Upper lobe of left lung (tissue), 6 donors: Measurements from ENCODE around the gene BOLA3. TPM values are rescaled to one million over a fixed set of nuclear protein-coding genes. Genes with fewer than 3 reads are reported as not detected.

ENCODE experiments used
- ATAC-seq, 2 donors: fragments of 200-7000 bp; cut with Tn5 transposase; one replicate each; pipeline ENCODE4 v1.9.1; 2022; ENCODE audit warnings: mild to moderate bottlenecking in 2 of 2, moderate library complexity in 2 of 2; ENCODE audit not compliant: low FRiP score in 2 of 2
- DNase-seq, 2 donors: peaks; one replicate each; pipeline ENCODE4 v3.0.0-alpha.2; 2019 to 2020
- H3K27ac ChIP-seq, 4 donors: fragments of 200-600 bp; sonication (generic); one replicate each; pipeline ENCODE4 v1.5.1; 2016 to 2019
- H3K27me3 ChIP-seq, 4 donors: fragments of 200-600 bp; sonication (generic); one replicate each; pipeline ENCODE4 v1.5.1; 2017 to 2019
- H3K36me3 ChIP-seq, 4 donors: fragments of 200-600 bp; sonication (generic); one replicate each; pipeline ENCODE4 v1.5.1; 2016 to 2019
- H3K4me1 ChIP-seq, 4 donors: fragments of 200-600 bp; sonication (generic); one replicate each; pipeline ENCODE4 v1.5.1; 2018 to 2019
- H3K4me3 ChIP-seq, 4 donors: fragments of 200-600 bp; sonication (generic); one replicate each; pipeline ENCODE4 v1.5.1; 2017 to 2019; ENCODE audit warnings: mild to moderate bottlenecking in 2 of 4, moderate library complexity in 1 of 4
- H3K9me3 ChIP-seq, 4 donors: fragments of 200-600 bp; sonication (generic); one replicate each; pipeline ENCODE4 v1.5.1; 2018 to 2019
- CTCF ChIP-seq, 6 experiments: fragments of 450-650 bp in 4 of 6; fragments of 200-600 bp in 2 of 6; sonication (generic) in 2 of 6; IDR thresholded peaks; one replicate each; pipeline ENCODE4 v1.5.1; 2016 to 2019; ENCODE audit warnings: antibody characterized with exemption in 6 of 6
- EP300 ChIP-seq, 4 donors: sonication (generic); formaldehyde crosslinking; IDR thresholded peaks; one replicate each; pipeline ENCODE4 v1.5.1; 2017; ENCODE audit warnings: antibody characterized with exemption in 4 of 4, control low read depth in 2 of 4
- POLR2A ChIP-seq, 4 donors: fragments of 450-650 bp; IDR thresholded peaks; one replicate each; pipeline ENCODE4 v1.5.1; 2016 to 2017; ENCODE audit warnings: antibody characterized with exemption in 4 of 4, mild to moderate bottlenecking in 2 of 4
- POLR2AphosphoS5 ChIP-seq, 2 donors: sonication (generic); formaldehyde crosslinking; IDR thresholded peaks; one replicate each; pipeline ENCODE4 v1.5.1; 2017; ENCODE audit warnings: antibody characterized with exemption in 2 of 2
- WGBS, 2 donors: methylation state at CpG; one replicate each; pipeline ENCODE4 v1.1.5; 2017 to 2018; 5-methylcytosine and 5-hydroxymethylcytosine counted together
- total RNA-seq, 6 donors: library from RNA; depleted of rRNA in 4 of 6; stranded (reverse); fragments of >200 nt in 4 of 6; gene quantifications; one replicate each; pipeline versions ENCODE4 v1.1.0 to v1.2.1, GENCODE V29; 2016 to 2021
- donor health status: DM: no; HTN: no; CAD: no; lungs with moderate emphysema.
- donor health status: DM: no; HTN: yes; CAD: no; lungs with severe emphysema.

BOLA3 gene
- total RNA-seq, 6 donors from 2014 or later, result 19.2 to 37.7 (median 24.3) TPM

- Histone ChIP-seq H3K4me3 (no peak overlapping the region), H3K36me3 (peaks cover 14 to 71% (median 62%) of the 10 kb centered on the region in 4 donors), H3K4me1 (peaks cover 3 to 21% (median 7%) of the 10 kb centered on the region in 4 donors), H3K27ac (no peak overlapping the region), H3K27me3 (no peaks in the 10 kb centered on the region), H3K9me3 (no peaks in the 10 kb centered on the region)
- TF ChIP-seq EP300 (IDR thresholded peaks at IDR 0.05) (no peak), CTCF (IDR thresholded peaks at IDR 0.05) (no peak), POLR2AphosphoS5 (IDR thresholded peaks at IDR 0.05) (no peak), POLR2A (IDR thresholded peaks at IDR 0.05) (no peak)
- DNase-seq (no peak), ATAC-seq (no peak)
- WGBS, 2 donors, result 94 to 98% methylated on average over 6 of the region's 6 CpGs
Observed at GRCh38 chr2:74097574-74097973, 50.1 kb downstream of the BOLA3 start.

GRCh38 chr2:74096052-74096451 lies 51.7 kb downstream of the BOLA3 start:
- DNase-seq (no peak), ATAC-seq (no peak)
- Histone ChIP-seq H3K36me3 (peaks cover 6 to 74% (median 64%) of the 10 kb centered on the region in 4 donors), H3K27ac (peak overlapping the region in 3 of 4 donors; percentile 5 to 70 (median 37)), H3K27me3 (no peaks in the 10 kb centered on the region), H3K4me3 (no peak overlapping the region), H3K4me1 (peaks cover 3 to 20% (median 7%) of the 10 kb centered on the region in 4 donors), H3K9me3 (no peaks in the 10 kb centered on the region)
- 72 to 78% methylated on average over 2 of the region's 2 CpGs for WGBS, 2 donors
- no peak for TF ChIP-seq EP300 (IDR thresholded peaks at IDR 0.05)
- TF ChIP-seq POLR2AphosphoS5 (IDR thresholded peaks at IDR 0.05), result no peak
- TF ChIP-seq CTCF (IDR thresholded peaks at IDR 0.05), result no peak
- TF ChIP-seq POLR2A (IDR thresholded peaks at IDR 0.05), result no peak

- Histone ChIP-seq H3K4me3 (no peak overlapping the region), H3K9me3 (no peaks in the 10 kb centered on the region), H3K27me3 (no peaks in the 10 kb centered on the region), H3K36me3 (peaks cover 7 to 74% (median 63%) of the 10 kb centered on the region in 4 donors), H3K27ac (peak overlapping the region in 3 of 4 donors; percentile 5 to 70 (median 37)), H3K4me1 (peaks cover 3 to 16% (median 5%) of the 10 kb centered on the region in 4 donors)
- 58 to 74% methylated on average over 3 of the region's 3 CpGs for WGBS, 2 donors
- TF ChIP-seq POLR2A (IDR thresholded peaks at IDR 0.05) (no peak), POLR2AphosphoS5 (IDR thresholded peaks at IDR 0.05) (no peak), CTCF (IDR thresholded peaks at IDR 0.05) (no peak), EP300 (IDR thresholded peaks at IDR 0.05) (no peak)
- ATAC-seq (no peak), DNase-seq (peak in 1 of 2 donors; percentile 53)
Observed at GRCh38 chr2:74095632-74096031, 52.1 kb downstream of the BOLA3 start.

- no peak for TF ChIP-seq EP300 (IDR thresholded peaks at IDR 0.05)
- TF ChIP-seq POLR2A (IDR thresholded peaks at IDR 0.05), result no peak
- no peak for TF ChIP-seq CTCF (IDR thresholded peaks at IDR 0.05)
- no peak for TF ChIP-seq POLR2AphosphoS5 (IDR thresholded peaks at IDR 0.05)
- Histone ChIP-seq H3K4me1 (peaks cover 0 to 4% (median under 1%) of the 10 kb centered on the region in 4 donors), H3K4me3 (no peak overlapping the region), H3K36me3 (peaks cover 15 to 74% (median 63%) of the 10 kb centered on the region in 4 donors), H3K27me3 (no peaks in the 10 kb centered on the region), H3K27ac (no peak overlapping the region), H3K9me3 (no peaks in the 10 kb centered on the region)
- ATAC-seq (no peak), DNase-seq (peak in 1 of 2 donors; percentile 22)
- 85 to 86% methylated on average over 7 of the region's 7 CpGs for WGBS, 2 donors
Observed at GRCh38 chr2:74094291-74094690, 53.4 kb downstream of the BOLA3 start.

GRCh38 chr2:74093840-74094239 lies 53.9 kb downstream of the BOLA3 start:
- TF ChIP-seq POLR2A (IDR thresholded peaks at IDR 0.05) (no peak), EP300 (IDR thresholded peaks at IDR 0.05) (no peak), CTCF (IDR thresholded peaks at IDR 0.05) (no peak), POLR2AphosphoS5 (IDR thresholded peaks at IDR 0.05) (no peak)
- 87% methylated on average over 6 of the region's 6 CpGs for WGBS, 2 donors
- ATAC-seq (no peak), DNase-seq (no peak)
- Histone ChIP-seq H3K27ac (no peak overlapping the region), H3K36me3 (peaks cover 13 to 74% (median 61%) of the 10 kb centered on the region in 4 donors), H3K4me1 (peaks cover 0 to 4% (median 0%) of the 10 kb centered on the region in 4 donors), H3K4me3 (no peak overlapping the region), H3K9me3 (no peaks in the 10 kb centered on the region), H3K27me3 (no peaks in the 10 kb centered on the region)
